ENCODE results near the gene OLFML1.

Gene OLFML1

GRCh38 chr11:7524462-7525235 lies 39.3 kb downstream of the OLFML1 start:
- Histone ChIP-seq H3K27ac (no peak overlapping the region), H3K9me3 (ENCODE audit: severe bottlenecking) (no peaks in the 10 kb centered on the region), H3K4me3 (ENCODE audit: low read depth, low read length) (no peak overlapping the region), H3K27me3 (ENCODE audit: insufficient read depth, low read depth, severe bottlenecking) (no peaks in the 10 kb centered on the region), H3K36me3 (no peaks in the 10 kb centered on the region; the same call in 1 of the 2 replicates)
- no peak for TF ChIP-seq CTCF (IDR thresholded peaks at IDR 0.05; ENCODE audit: low read depth, low read length)
- no peak for DNase-seq

DNA sequence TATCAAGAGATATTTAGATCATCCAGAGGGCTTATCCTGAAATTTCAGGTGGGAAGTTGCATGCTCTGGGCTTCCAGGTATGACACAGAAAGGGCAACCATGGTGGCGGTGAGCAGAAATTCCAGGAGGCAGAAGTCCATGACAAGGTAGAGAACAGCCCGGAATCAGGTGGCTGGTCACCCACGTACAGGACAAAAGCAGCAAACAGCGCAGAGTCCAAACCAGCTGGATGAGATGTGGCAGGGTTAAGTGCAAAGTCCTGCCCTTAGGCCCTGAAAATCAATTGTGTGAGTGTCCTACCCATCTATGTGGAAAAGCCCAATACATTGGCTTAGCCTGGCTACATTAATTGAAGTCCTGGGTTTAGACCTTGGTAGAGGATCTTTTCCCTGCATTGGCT lies 40.1 kb downstream of the OLFML1 start:
- no peak for TF ChIP-seq CTCF (IDR thresholded peaks at IDR 0.05; ENCODE audit: low read depth, low read length)
- H3K27me3 ChIP-seq (ENCODE audit: insufficient read depth, low read depth, severe bottlenecking) = no peaks in the 10 kb centered on the region

GRCh38 chr11:7527029-7527428 lies 41.7 kb downstream of the OLFML1 start:
- no peaks in the 10 kb centered on the region for H3K9me3 ChIP-seq (ENCODE audit: severe bottlenecking)
- no peak for TF ChIP-seq CTCF (IDR thresholded peaks at IDR 0.05; ENCODE audit: low read depth, low read length)
- no peaks in the 10 kb centered on the region for H3K36me3 ChIP-seq
- no peak overlapping the region for H3K27ac ChIP-seq
- no peak for DNase-seq
- no peak overlapping the region for H3K4me3 ChIP-seq (ENCODE audit: low read depth, low read length)
- H3K27me3 ChIP-seq (ENCODE audit: insufficient read depth, low read depth, severe bottlenecking) = no peaks in the 10 kb centered on the region

More for the DNA sequence above, 40.1 kb downstream of the OLFML1 start:
- no peaks in the 10 kb centered on the region; the same call in 1 of the 2 replicates for H3K36me3 ChIP-seq
- H3K4me3 ChIP-seq (ENCODE audit: low read depth, low read length) = no peak overlapping the region
- no peak overlapping the region for H3K27ac ChIP-seq
- no peaks in the 10 kb centered on the region for H3K9me3 ChIP-seq (ENCODE audit: severe bottlenecking)
- DNase-seq = no peak

DNA sequence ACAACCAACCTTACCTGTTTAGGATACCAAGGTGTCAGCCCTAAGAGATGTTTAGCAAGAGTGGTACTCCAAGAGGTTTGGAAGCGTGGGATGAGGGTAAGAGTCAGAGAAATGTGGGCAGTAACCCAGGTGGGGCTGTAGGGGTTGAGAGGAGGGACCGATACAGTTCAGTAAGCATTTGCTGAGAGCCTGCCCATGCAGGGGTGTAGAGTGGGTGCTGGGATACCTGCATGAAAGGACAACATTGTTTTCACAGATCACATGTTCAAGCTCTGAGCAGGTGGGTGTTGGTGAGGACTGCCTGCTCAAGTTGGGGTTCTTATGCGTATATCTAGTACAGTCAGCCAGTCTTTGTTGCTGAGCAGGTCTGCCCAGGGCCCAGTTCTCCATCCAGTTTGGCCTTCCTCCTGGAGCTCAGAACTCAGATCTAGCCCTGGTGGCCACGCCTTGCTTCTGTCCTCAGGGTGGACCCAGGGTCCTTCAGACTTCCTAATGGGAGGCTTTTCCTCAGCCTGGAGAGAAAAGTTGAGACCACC lies 43.3 kb downstream of the OLFML1 start:
- H3K4me3 ChIP-seq (ENCODE audit: low read depth, low read length) = no peak overlapping the region
- H3K36me3 ChIP-seq = no peaks in the 10 kb centered on the region
- no peaks in the 10 kb centered on the region for H3K9me3 ChIP-seq (ENCODE audit: severe bottlenecking)
- DNase-seq = no peak
- no peak for TF ChIP-seq CTCF (IDR thresholded peaks at IDR 0.05; ENCODE audit: low read depth, low read length)
- H3K27me3 ChIP-seq (ENCODE audit: insufficient read depth, low read depth, severe bottlenecking) = no peaks in the 10 kb centered on the region
- H3K27ac ChIP-seq = no peak overlapping the region

- no peak for DNase-seq
- Histone ChIP-seq H3K4me3 (ENCODE audit: low read depth, low read length) (no peak overlapping the region), H3K27me3 (ENCODE audit: insufficient read depth, low read depth, severe bottlenecking) (no peaks in the 10 kb centered on the region), H3K9me3 (ENCODE audit: severe bottlenecking) (no peaks in the 10 kb centered on the region), H3K27ac (no peak overlapping the region), H3K36me3 (no peaks in the 10 kb centered on the region)
- TF ChIP-seq CTCF (IDR thresholded peaks at IDR 0.05; ENCODE audit: low read depth, low read length) = no peak
Measured at GRCh38 chr11:7530013-7530640, 44.8 kb downstream of the OLFML1 start.

Measured in WERI-Rb-1 (cell line).